HCT116 (cell line): ENCODE results near the gene CAMKMT. TPM values are rescaled to one million over a fixed set of nuclear protein-coding genes. Genes with fewer than 3 reads are reported as not detected.

Experiments
- ATAC-seq: fragments of 200-7000 bp; cut with Tn5 transposase; 2 replicates; pipeline ENCODE4 v1.9.1; 2020; ENCODE audit warnings: mild to moderate bottlenecking, moderate library complexity
- BruUV-seq: library from RNA; stranded (reverse); fragments of 400-500 nt; replicated peaks from 2 replicates; lab custom pipeline; 2021; lab: Mats Ljungman, UMichigan
- CTCF ChIA-PET: fragments of 300-600 bp; sonication (Branson Sonifier 250); formaldehyde crosslinking; loops from one replicate; lab custom pipeline; 2021; ENCODE audit warnings: antibody characterized with exemption; lab: Charles Lee
- POLR2A ChIA-PET: fragments of 300-600, 350-600 bp; sonication (Branson Sonifier 250); formaldehyde crosslinking; loops from one replicate; lab custom pipeline; 2021; ENCODE audit warnings: antibody characterized with exemption; lab: Charles Lee
- RAD21 ChIA-PET, 2 experiments: fragments of 300-600 bp; sonication (Branson Sonifier 250); formaldehyde crosslinking; loops; one replicate each; lab custom pipeline; 2023; ENCODE audit warnings: low total read pairs in 2 of 2; ENCODE audit not compliant: uncharacterized antibody in 2 of 2, unreplicated experiment in 2 of 2, low non-redundant PET in 1 of 2; lab: Charles Lee
- DNase-seq: peaks from one replicate; pipeline ENCODE4 v3.0.0-alpha.2; 2010; ENCODE audit warnings: low read depth, low spot score
- H2AFZ ChIP-seq: fragments of 200-600 bp; shearing (Covaris generic), sonication (generic); 2 replicates; pipeline ENCODE4 v1.6.1; 2017; ENCODE audit warnings: low read depth, mixed run types, mixed read lengths, antibody characterized with exemption, low read length; ENCODE audit not compliant: poor library complexity, severe bottlenecking
- H3K27ac ChIP-seq: 2 replicates; pipeline ENCODE4 v1.5.1; 2012; ENCODE audit warnings: low read depth, low read length
- H3K27me3 ChIP-seq: fragments of 200-600 bp; sonication (generic); 2 replicates; pipeline ENCODE4 v1.6.1; 2016; ENCODE audit warnings: mixed run types, low read length, mixed read lengths; ENCODE audit not compliant: insufficient read depth
- H3K36me3 ChIP-seq, 2 experiments: fragments of 200-500 bp in 1 of 2; fragments of 200-600 bp in 1 of 2; sonication (Bioruptor generic) in 1 of 2; sonication (generic) in 1 of 2; 2 replicates each; pipeline versions ENCODE4 v1.5.1 to v1.6.1; 2014 to 2016; ENCODE audit warnings: low read length in 2 of 2, inconsistent platforms in 1 of 2, mixed read lengths in 1 of 2, mixed run types in 1 of 2; ENCODE audit not compliant: insufficient read depth in 2 of 2, control insufficient read depth in 1 of 2
- H3K4me1 ChIP-seq, 2 experiments: fragments of 200-600 bp in 1 of 2; sonication (generic) in 1 of 2; 2 replicates each; pipeline versions ENCODE4 v1.5.1 to v1.6.1; 2012 to 2017; ENCODE audit warnings: low read length in 2 of 2, inconsistent platforms in 1 of 2, mild to moderate bottlenecking in 1 of 2, mixed read lengths in 1 of 2, mixed run types in 1 of 2, moderate library complexity in 1 of 2; ENCODE audit not compliant: insufficient read depth in 2 of 2, control insufficient read depth in 1 of 2
- H3K4me2 ChIP-seq: fragments of 200-600 bp; sonication (generic); 2 replicates; pipeline ENCODE4 v1.6.1; 2017; ENCODE audit warnings: mixed run types, low read length, mixed read lengths
- H3K4me3 ChIP-seq, 2 experiments: fragments of 200-600 bp in 1 of 2; sonication (generic) in 1 of 2; replicated peaks in 1 of 2; 2 replicates each; pipeline ENCODE4 v1.5.1; 2011 to 2016; ENCODE audit warnings: low read length in 2 of 2, control low read depth in 1 of 2, low read depth in 1 of 2, mild to moderate bottlenecking in 1 of 2, mixed read lengths in 1 of 2, mixed run types in 1 of 2
- H3K79me2 ChIP-seq: fragments of 200-600 bp; sonication (generic); 2 replicates; pipeline ENCODE4 v1.6.1; 2017; ENCODE audit warnings: mild to moderate bottlenecking, mixed run types, low read length, moderate library complexity, mixed read lengths; ENCODE audit not compliant: insufficient read depth
- H3K9ac ChIP-seq: fragments of 200-600 bp; sonication (generic); 2 replicates; pipeline ENCODE4 v1.6.1; 2016; ENCODE audit warnings: low read length, mixed read lengths
- H3K9me2 ChIP-seq: fragments of 200-600 bp; sonication (generic), shearing (Covaris generic); 2 replicates; pipeline ENCODE4 v1.6.1; 2017; ENCODE audit warnings: mixed run types, mild to moderate bottlenecking, moderate library complexity; ENCODE audit not compliant: insufficient read depth
- H3K9me3 ChIP-seq, 2 experiments: fragments of 200-500 bp in 1 of 2; fragments of 200-600 bp in 1 of 2; sonication (Bioruptor generic) in 1 of 2; sonication (generic) in 1 of 2; 2 replicates each; pipeline ENCODE4 v1.6.1; 2014 to 2017; ENCODE audit warnings: low read length in 2 of 2, mixed read lengths in 2 of 2, inconsistent platforms in 1 of 2, low read depth in 1 of 2, mild to moderate bottlenecking in 1 of 2, mixed run types in 1 of 2, moderate library complexity in 1 of 2; ENCODE audit not compliant: control insufficient read depth in 1 of 2, insufficient read depth in 1 of 2
- H4K20me1 ChIP-seq: fragments of 200-600 bp; sonication (generic), shearing (Covaris generic); 2 replicates; pipeline ENCODE4 v1.6.1; 2017; ENCODE audit warnings: mixed run types, mild to moderate bottlenecking, moderate library complexity; ENCODE audit not compliant: insufficient read depth
- EZH2 ChIP-seq: fragments of 200-600 bp; sonication (generic); IDR thresholded peaks from 2 replicates; pipeline ENCODE4 v1.6.1; 2017; ENCODE audit warnings: antibody characterized with exemption, mixed run types
- RAD21 ChIP-seq: IDR thresholded peaks from 2 replicates; pipeline ENCODE4 v1.6.1; 2012; ENCODE audit warnings: low read depth, mild to moderate bottlenecking
- SIN3A ChIP-seq: IDR thresholded peaks from 2 replicates; pipeline ENCODE4 v1.6.1; 2012; ENCODE audit warnings: low read depth
- SRF ChIP-seq: IDR thresholded peaks from 2 replicates; pipeline ENCODE4 v1.6.1; 2012; ENCODE audit warnings: low read depth
- intact Hi-C: fragments of 100-400 bp; cut with micrococcal nuclease; formaldehyde crosslinking; loops from 2 replicates; pipeline ENCODE4 v1.10.0; 2022
- total RNA-seq: library from RNA; stranded (reverse); gene quantifications from one replicate; pipeline ENCODE4 v1.2.1, GENCODE V29; 2021; ENCODE audit not compliant: unreplicated experiment
- TF ChIP-seq, protein P1 (sequence below): IDR thresholded peaks from 2 replicates; pipeline ENCODE4 v1.6.1; 2012; ENCODE audit warnings: low read depth
- TF ChIP-seq, protein P2 (sequence below), 3 experiments: fragments of 200-600 bp in 1 of 3; sonication (generic) in 1 of 3; IDR thresholded peaks in 2 of 3; conservative IDR thresholded peaks in 1 of 3; 2 replicates each; pipeline ENCODE4 v1.5.1; 2012 to 2017; ENCODE audit warnings: low read depth in 2 of 3, low read length in 2 of 3, antibody characterized with exemption in 1 of 3, borderline replicate concordance in 1 of 3, control low read depth in 1 of 3, mild to moderate bottlenecking in 1 of 3, mixed read lengths in 1 of 3, mixed run types in 1 of 3, moderate library complexity in 1 of 3; ENCODE audit not compliant: insufficient read depth in 1 of 3

Gene CAMKMT
- total RNA-seq, 1 experiment from 2014 or later, result 10.6 TPM

DNA sequence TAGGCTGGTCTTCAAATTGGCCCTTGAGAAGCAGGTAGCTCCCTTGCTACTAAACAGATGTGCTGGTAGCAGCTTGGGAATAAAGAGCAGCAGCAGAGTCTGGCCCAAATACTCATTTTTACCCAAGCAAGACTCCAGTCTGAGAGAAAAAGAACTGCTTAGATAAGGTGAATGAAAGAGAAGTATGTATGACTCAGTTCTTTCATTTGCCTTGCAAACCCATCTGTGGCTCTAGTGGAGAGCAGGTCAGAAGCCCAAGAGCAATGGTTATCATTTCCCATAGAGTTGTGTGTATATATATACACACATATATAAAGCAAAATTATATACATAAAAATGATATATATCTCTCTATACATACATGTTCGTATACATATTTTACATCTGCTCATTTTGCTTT, 80.3 kb downstream of the CAMKMT start:
- Histone ChIP-seq H3K4me3 (no peak overlapping the region), H3K27ac (no peak overlapping the region), H3K79me2 (no peaks in the 10 kb centered on the region), H3K27me3 (no peaks in the 10 kb centered on the region), H4K20me1 (no peaks in the 10 kb centered on the region), H3K4me1 (no peaks in the 10 kb centered on the region; a peak in 1 of 4 replicates), H3K9me2 (no peaks in the 10 kb centered on the region), H3K36me3 (no peaks in the 10 kb centered on the region), H3K9me3 (no peaks in the 10 kb centered on the region), H3K9ac (no peak overlapping the region)
- intact Hi-C loops, result no loop called here
- no peak for DNase-seq
- RAD21 ChIA-PET, result no interaction called here
- POLR2A ChIA-PET, result no interaction called here
- CTCF ChIA-PET, result interaction anchor here (0.9 to 1.6 kb wide), 2 partner anchors 37 to 50 kb away, joined by 3 to 4 read pairs; no protein-coding TSS in a partner anchor
- no peak for TF ChIP-seq SRF
- TF ChIP-seq, protein P1, sequence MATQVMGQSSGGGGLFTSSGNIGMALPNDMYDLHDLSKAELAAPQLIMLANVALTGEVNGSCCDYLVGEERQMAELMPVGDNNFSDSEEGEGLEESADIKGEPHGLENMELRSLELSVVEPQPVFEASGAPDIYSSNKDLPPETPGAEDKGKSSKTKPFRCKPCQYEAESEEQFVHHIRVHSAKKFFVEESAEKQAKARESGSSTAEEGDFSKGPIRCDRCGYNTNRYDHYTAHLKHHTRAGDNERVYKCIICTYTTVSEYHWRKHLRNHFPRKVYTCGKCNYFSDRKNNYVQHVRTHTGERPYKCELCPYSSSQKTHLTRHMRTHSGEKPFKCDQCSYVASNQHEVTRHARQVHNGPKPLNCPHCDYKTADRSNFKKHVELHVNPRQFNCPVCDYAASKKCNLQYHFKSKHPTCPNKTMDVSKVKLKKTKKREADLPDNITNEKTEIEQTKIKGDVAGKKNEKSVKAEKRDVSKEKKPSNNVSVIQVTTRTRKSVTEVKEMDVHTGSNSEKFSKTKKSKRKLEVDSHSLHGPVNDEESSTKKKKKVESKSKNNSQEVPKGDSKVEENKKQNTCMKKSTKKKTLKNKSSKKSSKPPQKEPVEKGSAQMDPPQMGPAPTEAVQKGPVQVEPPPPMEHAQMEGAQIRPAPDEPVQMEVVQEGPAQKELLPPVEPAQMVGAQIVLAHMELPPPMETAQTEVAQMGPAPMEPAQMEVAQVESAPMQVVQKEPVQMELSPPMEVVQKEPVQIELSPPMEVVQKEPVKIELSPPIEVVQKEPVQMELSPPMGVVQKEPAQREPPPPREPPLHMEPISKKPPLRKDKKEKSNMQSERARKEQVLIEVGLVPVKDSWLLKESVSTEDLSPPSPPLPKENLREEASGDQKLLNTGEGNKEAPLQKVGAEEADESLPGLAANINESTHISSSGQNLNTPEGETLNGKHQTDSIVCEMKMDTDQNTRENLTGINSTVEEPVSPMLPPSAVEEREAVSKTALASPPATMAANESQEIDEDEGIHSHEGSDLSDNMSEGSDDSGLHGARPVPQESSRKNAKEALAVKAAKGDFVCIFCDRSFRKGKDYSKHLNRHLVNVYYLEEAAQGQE, result no peak
- TF ChIP-seq, all 23 proteins: peak for 0
- no TSS peak for BruUV-seq
- no peak overlapping the region for H2AFZ ChIP-seq
- H3K4me2 ChIP-seq, result no peak overlapping the region
- no peak for ATAC-seq

DNA sequence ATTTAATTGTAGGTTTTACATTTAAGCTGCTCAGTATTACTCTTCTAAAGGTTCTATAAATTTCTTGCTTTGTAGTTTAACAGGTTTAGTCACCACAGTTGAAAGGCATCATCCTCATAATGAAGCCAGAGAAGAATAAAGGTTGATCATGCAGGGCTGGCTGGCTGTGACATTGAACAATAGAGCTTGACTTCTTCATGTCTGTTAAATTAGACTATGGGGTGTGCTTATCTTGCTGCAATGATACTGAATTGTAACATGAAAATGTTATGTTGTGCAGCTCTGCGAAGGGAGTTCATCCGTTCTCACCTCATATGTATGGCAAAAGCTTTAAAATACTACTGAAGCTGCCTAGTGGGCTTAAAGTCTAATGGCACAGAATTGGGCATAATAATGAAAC, 81.8 kb downstream of the CAMKMT start:
- H3K36me3 ChIP-seq, result no peaks in the 10 kb centered on the region
- no peaks in the 10 kb centered on the region; a peak in 1 of 4 replicates for H3K4me1 ChIP-seq
- no peaks in the 10 kb centered on the region for H3K9me3 ChIP-seq
- H3K4me2 ChIP-seq, result no peak overlapping the region
- CTCF ChIA-PET, result no interaction called here
- TF ChIP-seq, protein P1, result no peak
- TF ChIP-seq EZH2 (no peak), RAD21 (no peak), SIN3A (no peak)
- TF ChIP-seq, protein P2, sequence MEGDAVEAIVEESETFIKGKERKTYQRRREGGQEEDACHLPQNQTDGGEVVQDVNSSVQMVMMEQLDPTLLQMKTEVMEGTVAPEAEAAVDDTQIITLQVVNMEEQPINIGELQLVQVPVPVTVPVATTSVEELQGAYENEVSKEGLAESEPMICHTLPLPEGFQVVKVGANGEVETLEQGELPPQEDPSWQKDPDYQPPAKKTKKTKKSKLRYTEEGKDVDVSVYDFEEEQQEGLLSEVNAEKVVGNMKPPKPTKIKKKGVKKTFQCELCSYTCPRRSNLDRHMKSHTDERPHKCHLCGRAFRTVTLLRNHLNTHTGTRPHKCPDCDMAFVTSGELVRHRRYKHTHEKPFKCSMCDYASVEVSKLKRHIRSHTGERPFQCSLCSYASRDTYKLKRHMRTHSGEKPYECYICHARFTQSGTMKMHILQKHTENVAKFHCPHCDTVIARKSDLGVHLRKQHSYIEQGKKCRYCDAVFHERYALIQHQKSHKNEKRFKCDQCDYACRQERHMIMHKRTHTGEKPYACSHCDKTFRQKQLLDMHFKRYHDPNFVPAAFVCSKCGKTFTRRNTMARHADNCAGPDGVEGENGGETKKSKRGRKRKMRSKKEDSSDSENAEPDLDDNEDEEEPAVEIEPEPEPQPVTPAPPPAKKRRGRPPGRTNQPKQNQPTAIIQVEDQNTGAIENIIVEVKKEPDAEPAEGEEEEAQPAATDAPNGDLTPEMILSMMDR (IDR thresholded peaks at IDR 0.05 in 2 of 3, conservative IDR thresholded peaks at IDR 0.05 in 1 of 3; ENCODE audit: borderline replicate concordance in 1 of 3, insufficient read depth in 1 of 3, low read depth in 2 of 3, low read length in 2 of 3), result no peak
- no peaks in the 10 kb centered on the region for H3K9me2 ChIP-seq
- POLR2A ChIA-PET, result no interaction called here
- H3K27ac ChIP-seq, result no peak overlapping the region
- no peaks in the 10 kb centered on the region for H3K27me3 ChIP-seq
- no peaks in the 10 kb centered on the region for H3K79me2 ChIP-seq
- DNase-seq (no peak), ATAC-seq (no peak)
- H3K9ac ChIP-seq, result no peak overlapping the region
- intact Hi-C loops, result no loop called here
- no peaks in the 10 kb centered on the region for H4K20me1 ChIP-seq
- no TSS peak for BruUV-seq
- RAD21 ChIA-PET, result no interaction called here
- no peak overlapping the region for H2AFZ ChIP-seq
- H3K4me3 ChIP-seq, result no peak overlapping the region
